Activated CD8-positive, alpha-beta memory T cell treated with anti-CD3 and anti-CD28 coated beads, Interleukin-2, amount 50 U/mL, for 24 hours (primary cell): ENCODE data around the gene CAMKK1.

Experiments
- DNase-seq: peaks from one replicate; pipeline ENCODE4 v3.0.0-alpha.2; 2020; ENCODE audit errors: extremely low read depth

Gene CAMKK1

GRCh38 chr17:3918372-3919122, 25.7 kb upstream of the CAMKK1 start:
- no peak for DNase-seq

- no peak for DNase-seq
These were observed 24.6 kb upstream of the CAMKK1 start for GRCh38 chr17:3917391-3917931.

GRCh38 chr17:3916825-3917224, 24.0 kb upstream of the CAMKK1 start:
- DNase-seq, result no peak

GRCh38 chr17:3915995-3916696, 23.3 kb upstream of the CAMKK1 start, which contains the start of gene P2RX1:
P2RX1 (minus strand) TSS chr17:3916465; CDS start chr17:3916225, 240 bp downstream.
- no peak for DNase-seq

GRCh38 chr17:3915581-3915994, 22.7 kb upstream of the CAMKK1 start:
- no peak for DNase-seq

GRCh38 chr17:3914312-3914670, 21.4 kb upstream of the CAMKK1 start:
- no peak for DNase-seq

- peak; percentile 47 for DNase-seq
These were observed 20.9 kb upstream of the CAMKK1 start for GRCh38 chr17:3913531-3914311.

GRCh38 chr17:3912827-3913226, 20.0 kb upstream of the CAMKK1 start:
- no peak for DNase-seq

GRCh38 chr17:3911271-3912053, 18.6 kb upstream of the CAMKK1 start:
- DNase-seq, result peak; percentile 20

- DNase-seq, result no peak
These were observed 17.8 kb upstream of the CAMKK1 start for GRCh38 chr17:3910420-3911270.

- DNase-seq, result no peak
These were observed 16.4 kb upstream of the CAMKK1 start for GRCh38 chr17:3909257-3909656.

GRCh38 chr17:3907483-3908216, 14.8 kb upstream of the CAMKK1 start:
- DNase-seq, result no peak

GRCh38 chr17:3906881-3907280, 14.0 kb upstream of the CAMKK1 start:
- DNase-seq, result no peak

- DNase-seq, result no peak
These were observed 12.2 kb upstream of the CAMKK1 start for GRCh38 chr17:3905017-3905520.

GRCh38 chr17:3904501-3904900, 11.6 kb upstream of the CAMKK1 start:
- DNase-seq, result no peak

GRCh38 chr17:3903881-3904290, 11.0 kb upstream of the CAMKK1 start:
- no peak for DNase-seq

GRCh38 chr17:3903051-3903825, 10.4 kb upstream of the CAMKK1 start:
- no peak for DNase-seq

- DNase-seq, result no peak
These were observed 7.8 kb upstream of the CAMKK1 start for GRCh38 chr17:3900646-3901045.

GRCh38 chr17:3897731-3898130, 4.9 kb upstream of the CAMKK1 start:
- DNase-seq, result no peak
